ENCODE measurements around the gene NEUROG1.

GRCh38 chr5:135565725-135566421 is 30.1 kb upstream of the NEUROG1 start:
- TF ChIP-seq FOXM1 (IDR thresholded peaks at IDR 0.05; ENCODE audit: borderline replicate concordance) (no peak), FOXK2 (IDR thresholded peaks at IDR 0.05) (no peak), SUZ12 (IDR thresholded peaks at IDR 0.05) (no peak), BHLHE40 (IDR thresholded peaks at IDR 0.05; ENCODE audit: borderline replicate concordance) (no peak)
